ENCODE measurements around the gene XYLT1. TPM values are rescaled to one million over a fixed set of nuclear protein-coding genes. Genes with fewer than 3 reads are reported as not detected.

Gene XYLT1
- total RNA-seq, 6 experiments from 2014 or later: 0.48 to 2.0 (median 0.59) TPM

GRCh38 chr16:17333229-17333628 is 137.5 kb downstream of the XYLT1 start:
- ATAC-seq (no peak), DNase-seq (no peak)
- Histone ChIP-seq H3K36me3 (no peaks in the 10 kb centered on the region), H3K4me1 (no peaks in the 10 kb centered on the region), H3K27ac (no peak overlapping the region), H3K4me3 (no peak overlapping the region), H3K9me3 (no peaks in the 10 kb centered on the region), H3K27me3 (no peaks in the 10 kb centered on the region)
- 69% methylated on average over 2 of the region's 2 CpGs for WGBS (ENCODE audit: insufficient coverage, low coverage, low lambda C conversion rate, missing lambda C conversion rate)
- TF ChIP-seq POLR2A (IDR thresholded peaks at IDR 0.05) (no peak), CTCF (IDR thresholded peaks at IDR 0.05) (no peak)
- intact Hi-C loops (cut with DNase I): no loop called here

- intact Hi-C loops (cut with DNase I): no loop called here
- H3K36me3 ChIP-seq: no peaks in the 10 kb centered on the region
- no peak overlapping the region for H3K4me3 ChIP-seq
- H3K9me3 ChIP-seq: no peaks in the 10 kb centered on the region
- WGBS (ENCODE audit: insufficient coverage, low coverage, low lambda C conversion rate, missing lambda C conversion rate): 93% methylated on average over 3 of the region's 4 CpGs
- H3K4me1 ChIP-seq: no peaks in the 10 kb centered on the region
- no peaks in the 10 kb centered on the region for H3K27me3 ChIP-seq
- no peak overlapping the region for H3K27ac ChIP-seq
- ATAC-seq (no peak), DNase-seq (no peak)
- no peak for TF ChIP-seq CTCF (IDR thresholded peaks at IDR 0.05)
- TF ChIP-seq POLR2A (IDR thresholded peaks at IDR 0.05): no peak
Observed at GRCh38 chr16:17331991-17332390, 138.8 kb downstream of the XYLT1 start.

GRCh38 chr16:17331071-17331607 is 139.6 kb downstream of the XYLT1 start:
- H3K27me3 ChIP-seq: no peaks in the 10 kb centered on the region
- no peaks in the 10 kb centered on the region for H3K4me1 ChIP-seq
- ATAC-seq (peak in 1 of 4 donors; percentile 18), DNase-seq (no peak)
- no peaks in the 10 kb centered on the region for H3K36me3 ChIP-seq
- no peaks in the 10 kb centered on the region for H3K9me3 ChIP-seq
- 75% methylated on average over 2 of the region's 10 CpGs for WGBS (ENCODE audit: insufficient coverage, low coverage, low lambda C conversion rate, missing lambda C conversion rate)
- TF ChIP-seq POLR2A (IDR thresholded peaks at IDR 0.05) (no peak), CTCF (IDR thresholded peaks at IDR 0.05) (no peak)
- intact Hi-C loops (cut with DNase I): no loop called here
- no peak overlapping the region for H3K27ac ChIP-seq
- no peak overlapping the region for H3K4me3 ChIP-seq

GRCh38 chr16:17330044-17330443 is 140.7 kb downstream of the XYLT1 start:
- H3K4me3 ChIP-seq: no peak overlapping the region
- no peaks in the 10 kb centered on the region for H3K27me3 ChIP-seq
- H3K27ac ChIP-seq: no peak overlapping the region
- no peaks in the 10 kb centered on the region for H3K9me3 ChIP-seq
- DNase-seq (no peak), ATAC-seq (no peak)
- no peaks in the 10 kb centered on the region for H3K4me1 ChIP-seq
- intact Hi-C loops (cut with DNase I): no loop called here
- 92% methylated on average over 4 of the region's 4 CpGs for WGBS (ENCODE audit: insufficient coverage, low coverage, low lambda C conversion rate, missing lambda C conversion rate)
- no peaks in the 10 kb centered on the region for H3K36me3 ChIP-seq
- TF ChIP-seq POLR2A (IDR thresholded peaks at IDR 0.05) (no peak), CTCF (IDR thresholded peaks at IDR 0.05) (no peak)

GRCh38 chr16:17329391-17329790 is 141.4 kb downstream of the XYLT1 start:
- 70% methylated on average over 4 of the region's 5 CpGs for WGBS (ENCODE audit: insufficient coverage, low coverage, low lambda C conversion rate, missing lambda C conversion rate)
- Histone ChIP-seq H3K36me3 (no peaks in the 10 kb centered on the region), H3K27me3 (no peaks in the 10 kb centered on the region), H3K4me1 (no peaks in the 10 kb centered on the region), H3K9me3 (no peaks in the 10 kb centered on the region), H3K4me3 (no peak overlapping the region), H3K27ac (no peak overlapping the region)
- intact Hi-C loops (cut with DNase I): no loop called here
- DNase-seq: no peak
- no peak for ATAC-seq
- no peak for TF ChIP-seq POLR2A (IDR thresholded peaks at IDR 0.05)
- TF ChIP-seq CTCF (IDR thresholded peaks at IDR 0.05): no peak
